Activated naive CD4-positive, alpha-beta T cell treated with anti-CD3 and anti-CD28 coated beads, Interleukin-2, amount 50 U/mL, for 72 hours (primary cell): ENCODE results near the gene EML5. TPM values are rescaled to one million over a fixed set of nuclear protein-coding genes. Genes with fewer than 3 reads are reported as not detected.

ENCODE experiments used
- ATAC-seq, 2 donors: fragments of 150-1000 bp; cut with Tn5 transposase; 2 replicates each; pipeline ENCODE4 v1.10.0; 2021; ENCODE audit warnings: mild to moderate bottlenecking in 2 of 2, moderate library complexity in 2 of 2
- DNase-seq, 2 donors: peaks; one replicate each; pipeline ENCODE4 v3.0.0; 2021 to 2022; ENCODE audit warnings: low spot score in 2 of 2
- H3K27ac Mint-ChIP-seq, 2 donors: one replicate each; pipeline ENCODE4 v1.8.0; 2022; ENCODE audit warnings: mild to moderate bottlenecking in 2 of 2, mixed read lengths in 2 of 2
- H3K36me3 Mint-ChIP-seq, 2 donors: one replicate each; pipeline ENCODE4 v1.8.0; 2022; ENCODE audit warnings: mixed read lengths in 2 of 2
- H3K9me3 Mint-ChIP-seq, 2 donors: one replicate each; pipeline ENCODE4 v1.8.0; 2022; ENCODE audit warnings: mixed read lengths in 2 of 2
- total RNA-seq, 2 donors: library from RNA; stranded (reverse); gene quantifications; one replicate each; pipeline ENCODE4 v1.2.3, GENCODE V29; 2022

The EML5 gene
- total RNA-seq, 2 donors from 2014 or later: 1.1 to 2.9 TPM

- ATAC-seq (no peak), DNase-seq (no peak)
- peaks cover 16 to 56% of the 10 kb centered on the region in 2 donors for H3K36me3 Mint-ChIP-seq
- no peaks in the 10 kb centered on the region for H3K9me3 Mint-ChIP-seq
- no peak overlapping the region for H3K27ac Mint-ChIP-seq
Observed at GRCh38 chr14:88572117-88572516, 220.6 kb downstream of the EML5 start.

GRCh38 chr14:88568196-88568595 lies 224.6 kb downstream of the EML5 start:
- ATAC-seq (peak in 1 of 2 donors; percentile 55), DNase-seq (no peak)
- Mint-ChIP-seq H3K27ac (no peak overlapping the region), H3K36me3 (peaks cover 20 to 56% of the 10 kb centered on the region in 2 donors), H3K9me3 (no peaks in the 10 kb centered on the region)

GRCh38 chr14:88565427-88565826 lies 227.3 kb downstream of the EML5 start:
- Mint-ChIP-seq H3K36me3 (peaks cover 20 to 37% of the 10 kb centered on the region in 2 donors), H3K9me3 (no peaks in the 10 kb centered on the region), H3K27ac (no peak overlapping the region)
- no peak for ATAC-seq
- DNase-seq: no peak

GRCh38 chr14:88563845-88564244 lies 228.9 kb downstream of the EML5 start:
- ATAC-seq: no peak
- no peak for DNase-seq
- Mint-ChIP-seq H3K27ac (peak overlapping the region; percentile 88 to 94), H3K9me3 (no peaks in the 10 kb centered on the region), H3K36me3 (peaks cover 15 to 23% of the 10 kb centered on the region in 2 donors)

- ATAC-seq (peak; percentile 96 to 97), DNase-seq (peak; percentile 85 to 92)
- Mint-ChIP-seq H3K36me3 (peaks cover 12 to 15% of the 10 kb centered on the region in 2 donors), H3K27ac (peak within 1 kb of the TSS; percentile 88 to 94), H3K9me3 (no peaks in the 10 kb centered on the region)
Observed at GRCh38 chr14:88562831-88563686, 229.7 kb downstream of the EML5 start, which contains the start of gene ZC3H14. Gene ZC3H14, plus strand, starts transcription at chr14:88563037. Its CDS starts 97 bp downstream, at chr14:88563134.

GRCh38 chr14:88562532-88562830 lies 230.3 kb downstream of the EML5 start:
- H3K9me3 Mint-ChIP-seq: no peaks in the 10 kb centered on the region
- H3K27ac Mint-ChIP-seq: peak overlapping the region; percentile 79 to 88
- peaks cover 9% of the 10 kb centered on the region in 2 donors for H3K36me3 Mint-ChIP-seq
- no peak for DNase-seq
- ATAC-seq: no peak

Other genes starting within 250 kb of the EML5 start
- gene PTPN21, start 237.9 kb downstream of the EML5 start, total RNA-seq: not detected
- 10 to 100 TPM; 40.8 to 45.2 TPM for gene ZC3H14, start 229.9 kb downstream of the EML5 start, total RNA-seq
- 1 to 10 TPM; 1.8 to 2.3 TPM for gene TTC8, start 31.7 kb upstream of the EML5 start, total RNA-seq